Stomach (tissue), 9 donors: ENCODE data around the gene LACTBL1. TPM values are rescaled to one million over a fixed set of nuclear protein-coding genes. Genes with fewer than 3 reads are reported as not detected.

Experiments
- DNase-seq, 2 donors: peaks; one replicate each; pipeline versions ENCODE4 v3.0.0 to v3.0.0-alpha.2; 2013 to 2019
- H3K27ac ChIP-seq, 5 donors: fragments of 200-600 bp in 4 of 5; sonication (generic) in 4 of 5; one replicate each; pipeline ENCODE4 v1.5.1; 2013 to 2019; ENCODE audit warnings: mild to moderate bottlenecking in 1 of 5, moderate library complexity in 1 of 5
- H3K27me3 ChIP-seq, 3 donors: fragments of 200-600 bp; sonication (generic); one replicate each; pipeline ENCODE4 v1.5.1; 2017 to 2019; ENCODE audit warnings: mixed run types in 1 of 3
- H3K36me3 ChIP-seq, 4 donors: fragments of 200-600 bp; sonication (generic); 1 replicate in 3 of 4; 2 replicates in 1 of 4; pipeline ENCODE4 v1.5.1; 2016 to 2019
- H3K4me1 ChIP-seq, 4 donors: fragments of 200-600 bp; sonication (generic); one replicate each; pipeline ENCODE4 v1.5.1; 2016 to 2019
- H3K4me3 ChIP-seq, 4 donors: fragments of 200-600 bp; sonication (generic) in 3 of 4; one replicate each; pipeline ENCODE4 v1.5.1; 2016 to 2019; ENCODE audit warnings: mild to moderate bottlenecking in 1 of 4
- H3K9me3 ChIP-seq, 4 donors: fragments of 200-600 bp; sonication (generic); one replicate each; pipeline ENCODE4 v1.5.1; 2016 to 2019
- EP300 ChIP-seq: sonication (generic); formaldehyde crosslinking; IDR thresholded peaks from one replicate; pipeline ENCODE4 v1.6.1; 2017; ENCODE audit warnings: antibody characterized with exemption
- POLR2A ChIP-seq, 4 donors: fragments of 450-650 bp; IDR thresholded peaks; one replicate each; pipeline ENCODE4 v1.6.1; 2016; ENCODE audit warnings: antibody characterized with exemption in 4 of 4, control low read depth in 2 of 4, mild to moderate bottlenecking in 1 of 4, moderate library complexity in 1 of 4
- POLR2AphosphoS5 ChIP-seq, 3 donors: sonication (generic); formaldehyde crosslinking; IDR thresholded peaks; one replicate each; pipeline ENCODE4 v1.6.1; 2016; ENCODE audit warnings: antibody characterized with exemption in 3 of 3
- WGBS, 5 donors: extraction: QIAGEN DNeasy Blood & Tissue Kit in 3 of 5; methylation state at CpG; one replicate each; pipeline versions ENCODE4 v1.1.5 to v1.1.7; 2013 to 2018; 5-methylcytosine and 5-hydroxymethylcytosine counted together
- intact Hi-C: fragments of 100-400 bp; cut with DNase I; formaldehyde crosslinking; loops from one replicate; pipeline ENCODE4 v1.15.1; 2023; ENCODE audit warnings: low total_unique reads
- polyA plus RNA-seq, 3 donors: library from polyadenylated mRNA; stranded (reverse); fragments of 200-250 nt; gene quantifications; one replicate each; pipeline ENCODE4 v1.2.3, GENCODE V29; 2013
- total RNA-seq, 5 donors: library from RNA; depleted of rRNA; stranded (reverse); fragments of >200 nt; gene quantifications; one replicate each; pipeline versions ENCODE4 v1.1.0 to v1.2.3, GENCODE V29; 2014 to 2016
- TF ChIP-seq, protein P1 (sequence below), 7 experiments: fragments of 450-650 bp in 4 of 7; fragments of 200-600 bp in 3 of 7; sonication (generic) in 3 of 7; IDR thresholded peaks; one replicate each; pipeline ENCODE4 v1.5.1; 2016 to 2019; ENCODE audit warnings: antibody characterized with exemption in 7 of 7, control low read depth in 2 of 7, mild to moderate bottlenecking in 1 of 7
- donor health status: healthy with polysubstance abuse.
- donor health status: Bipolar disorder and iron deficiency.
- donor health status: healthy.

Gene LACTBL1
- total and polyA plus RNA-seq, 8 donors: not detected

DNA sequence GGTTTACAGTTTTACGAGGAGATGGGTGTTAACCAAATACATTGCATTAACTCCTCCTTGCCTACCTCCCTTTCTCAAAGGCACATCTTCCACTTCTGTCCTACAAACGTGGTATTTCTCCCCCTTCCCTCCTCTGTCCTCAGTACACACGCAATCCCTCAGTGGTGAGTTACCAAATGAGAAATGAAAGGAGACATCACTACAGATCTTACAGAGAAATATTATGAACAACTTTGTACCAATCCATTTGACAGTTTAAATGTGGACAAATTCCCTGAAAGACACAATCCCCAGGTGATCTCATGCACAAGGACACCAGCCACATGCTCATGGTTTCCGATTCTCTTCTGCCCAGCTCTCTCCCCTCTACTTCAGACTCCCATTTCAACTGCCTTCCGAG is 6.4 kb downstream of the LACTBL1 start:
- TF ChIP-seq POLR2AphosphoS5 (IDR thresholded peaks at IDR 0.05): no peak
- TF ChIP-seq, protein P1, sequence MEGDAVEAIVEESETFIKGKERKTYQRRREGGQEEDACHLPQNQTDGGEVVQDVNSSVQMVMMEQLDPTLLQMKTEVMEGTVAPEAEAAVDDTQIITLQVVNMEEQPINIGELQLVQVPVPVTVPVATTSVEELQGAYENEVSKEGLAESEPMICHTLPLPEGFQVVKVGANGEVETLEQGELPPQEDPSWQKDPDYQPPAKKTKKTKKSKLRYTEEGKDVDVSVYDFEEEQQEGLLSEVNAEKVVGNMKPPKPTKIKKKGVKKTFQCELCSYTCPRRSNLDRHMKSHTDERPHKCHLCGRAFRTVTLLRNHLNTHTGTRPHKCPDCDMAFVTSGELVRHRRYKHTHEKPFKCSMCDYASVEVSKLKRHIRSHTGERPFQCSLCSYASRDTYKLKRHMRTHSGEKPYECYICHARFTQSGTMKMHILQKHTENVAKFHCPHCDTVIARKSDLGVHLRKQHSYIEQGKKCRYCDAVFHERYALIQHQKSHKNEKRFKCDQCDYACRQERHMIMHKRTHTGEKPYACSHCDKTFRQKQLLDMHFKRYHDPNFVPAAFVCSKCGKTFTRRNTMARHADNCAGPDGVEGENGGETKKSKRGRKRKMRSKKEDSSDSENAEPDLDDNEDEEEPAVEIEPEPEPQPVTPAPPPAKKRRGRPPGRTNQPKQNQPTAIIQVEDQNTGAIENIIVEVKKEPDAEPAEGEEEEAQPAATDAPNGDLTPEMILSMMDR (IDR thresholded peaks at IDR 0.05): no peak
- TF ChIP-seq EP300: no peak
- no peak for TF ChIP-seq POLR2A (IDR thresholded peaks at IDR 0.05)
- no peak overlapping the region for H3K4me3 ChIP-seq
- peaks cover 0 to 12% (median 5%) of the 10 kb centered on the region in 4 donors for H3K4me1 ChIP-seq
- intact Hi-C loops: loop anchor here (10.0 kb wide), 1 partner anchor 262 kb away; no protein-coding TSS in a partner anchor
- 74 to 84% (median 81%) methylated on average over 5 of the region's 5 CpGs for WGBS, 5 donors
- DNase-seq: no peak
- H3K27ac ChIP-seq: no peak overlapping the region
- peaks cover 0 to 11% (median 4%) of the 10 kb centered on the region in 4 donors for H3K9me3 ChIP-seq
- H3K36me3 ChIP-seq: no peaks in the 10 kb centered on the region
- H3K27me3 ChIP-seq: peaks cover 0 to 37% (median 10%) of the 10 kb centered on the region in 3 donors

DNA sequence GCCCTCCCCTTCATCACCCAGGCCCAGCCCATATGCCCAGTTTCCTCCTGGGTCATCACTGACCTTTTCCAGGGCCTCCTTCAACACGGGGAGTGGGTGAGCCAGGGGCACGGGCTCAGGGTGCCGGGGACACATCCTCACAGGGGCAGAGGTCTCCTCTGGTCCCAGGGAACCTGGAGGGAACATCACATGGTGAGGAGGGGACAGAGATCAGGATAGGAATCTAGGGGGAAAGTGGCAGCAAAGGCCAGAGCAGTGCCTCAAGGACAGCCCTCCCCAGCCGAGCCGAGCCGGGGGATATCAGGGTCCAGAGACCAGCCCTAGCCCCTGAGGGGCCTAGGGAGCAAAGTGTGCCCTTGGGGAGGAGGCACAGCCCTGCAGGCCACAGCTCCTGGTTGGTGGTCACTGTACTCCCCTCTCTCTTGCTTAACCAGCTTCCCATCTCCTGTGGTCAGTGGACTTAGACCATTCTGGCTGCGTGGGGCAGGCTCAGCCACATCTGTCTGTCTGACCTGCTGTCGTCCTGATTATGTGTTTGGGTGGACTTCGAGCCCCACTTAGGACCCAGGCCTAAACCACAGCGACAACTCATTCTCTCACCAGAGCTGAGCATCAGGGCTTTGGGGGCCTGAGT is 9.5 kb downstream of the LACTBL1 start:
- intact Hi-C loops: loop anchor here (10.0 kb wide), 1 partner anchor 258 kb away; no protein-coding TSS in a partner anchor
- no peaks in the 10 kb centered on the region for H3K36me3 ChIP-seq
- TF ChIP-seq, protein P1 (IDR thresholded peaks at IDR 0.05): no peak
- TF ChIP-seq POLR2A (IDR thresholded peaks at IDR 0.05) (no peak), EP300 (no peak), POLR2AphosphoS5 (IDR thresholded peaks at IDR 0.05) (no peak)

DNA sequence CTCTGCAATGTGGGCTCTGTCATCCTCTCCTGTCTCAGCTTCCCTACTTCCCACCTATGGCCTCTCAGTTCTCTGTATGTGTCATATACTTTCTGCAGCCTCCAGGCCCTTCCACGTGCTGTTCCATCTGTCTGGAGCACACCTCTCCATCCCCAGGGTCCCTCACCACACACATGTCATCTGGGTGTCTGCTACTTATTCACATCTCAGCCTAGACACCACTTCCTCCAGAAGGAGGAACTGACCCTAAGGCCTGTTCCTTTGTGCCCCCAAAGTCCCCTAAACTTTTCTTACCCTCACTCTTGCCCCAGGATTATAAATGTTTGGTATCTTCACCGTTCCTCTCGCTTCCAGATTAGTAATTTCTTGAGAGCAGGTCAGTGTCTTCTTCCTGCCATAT is 10.1 kb downstream of the LACTBL1 start:
- H3K27me3 ChIP-seq: peaks cover 0 to 18% (median 0%) of the 10 kb centered on the region in 3 donors
- TF ChIP-seq, protein P1 (IDR thresholded peaks at IDR 0.05): no peak
- TF ChIP-seq EP300: no peak
- no peak for TF ChIP-seq POLR2A (IDR thresholded peaks at IDR 0.05)
- no peak for TF ChIP-seq POLR2AphosphoS5 (IDR thresholded peaks at IDR 0.05)
- no peaks in the 10 kb centered on the region for H3K36me3 ChIP-seq
- peaks cover 0 to 3% (median 0%) of the 10 kb centered on the region in 4 donors for H3K4me1 ChIP-seq
- H3K4me3 ChIP-seq: no peak overlapping the region
- H3K27ac ChIP-seq: no peak overlapping the region
- no peak for DNase-seq
- intact Hi-C loops: loop anchor here (10.0 kb wide), 1 partner anchor 258 kb away; no protein-coding TSS in a partner anchor
- 36 to 63% (median 54%) methylated on average over 3 of the region's 3 CpGs for WGBS, 5 donors
- peaks cover 0 to 11% (median 4%) of the 10 kb centered on the region in 4 donors for H3K9me3 ChIP-seq

More for the DNA sequence above, 9.5 kb downstream of the LACTBL1 start:
- H3K4me1 ChIP-seq: peaks cover 0 to 3% (median 0%) of the 10 kb centered on the region in 4 donors
- no peak overlapping the region for H3K27ac ChIP-seq
- H3K4me3 ChIP-seq: no peak overlapping the region
- H3K9me3 ChIP-seq: peaks cover 0 to 11% (median 4%) of the 10 kb centered on the region in 4 donors
- H3K27me3 ChIP-seq: peaks cover 0 to 17% (median 0%) of the 10 kb centered on the region in 3 donors
- 73 to 87% (median 81%) methylated on average over 4 to 10 of the region's 10 CpGs for WGBS, 5 donors
- no peak for DNase-seq

DNA sequence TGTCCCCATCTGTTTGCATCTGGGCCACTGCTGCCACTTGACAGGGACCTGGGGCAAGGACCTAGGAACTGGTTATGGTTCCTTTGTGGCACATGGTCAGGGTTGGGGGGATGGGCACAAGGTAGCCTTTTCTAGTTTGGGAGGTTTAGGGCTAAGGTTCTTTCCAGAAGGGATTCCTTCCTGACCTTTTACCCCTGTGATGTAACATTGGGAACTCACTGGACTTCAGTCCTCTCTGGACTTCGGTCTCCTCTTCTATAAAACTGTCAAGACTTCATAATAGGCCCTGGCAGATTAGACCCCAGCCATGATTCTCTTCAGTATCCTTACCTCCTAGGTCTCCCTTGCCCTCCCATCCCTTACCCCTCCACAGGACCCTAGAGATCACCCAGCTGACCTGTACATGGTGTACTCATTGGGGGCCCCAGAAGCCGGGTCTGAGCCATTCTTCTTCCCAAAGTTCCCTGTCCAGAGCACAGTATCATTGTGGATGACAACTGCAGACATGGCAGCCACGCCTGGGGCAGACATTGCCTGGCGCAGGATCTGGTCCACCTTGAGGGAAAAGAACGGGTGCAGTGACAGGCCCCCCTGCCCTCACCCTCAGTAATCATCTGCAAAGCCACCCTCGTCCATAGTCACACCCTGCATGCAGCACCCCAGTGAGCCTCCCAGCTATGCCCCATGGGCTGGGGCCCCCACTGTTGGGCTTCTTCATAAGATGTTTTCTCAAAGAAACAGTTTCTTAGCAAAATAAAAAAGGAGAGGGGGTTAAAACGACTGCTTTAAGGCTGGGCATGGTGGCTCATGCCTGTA is 12.9 kb downstream of the LACTBL1 start:
- Histone ChIP-seq H3K27ac (no peak overlapping the region), H3K4me1 (peaks cover 0 to 3% (median 0%) of the 10 kb centered on the region in 4 donors), H3K27me3 (peaks cover 0 to 19% (median 8%) of the 10 kb centered on the region in 3 donors), H3K36me3 (no peaks in the 10 kb centered on the region), H3K4me3 (no peak overlapping the region), H3K9me3 (no peaks in the 10 kb centered on the region)
- no peak for TF ChIP-seq POLR2A (IDR thresholded peaks at IDR 0.05)
- TF ChIP-seq EP300: no peak
- TF ChIP-seq, protein P1 (IDR thresholded peaks at IDR 0.05): no peak
- no peak for TF ChIP-seq POLR2AphosphoS5 (IDR thresholded peaks at IDR 0.05)
- 72 to 81% (median 74%) methylated on average over 5 to 7 of the region's 7 CpGs for WGBS, 5 donors
- intact Hi-C loops: loop anchor here (10.0 kb wide), 1 partner anchor 255 kb away; no protein-coding TSS in a partner anchor
- no peak for DNase-seq
